ENCODE results near the gene ZNF296. TPM values are rescaled to one million over a fixed set of nuclear protein-coding genes. Genes with fewer than 3 reads are reported as not detected.

Gene ZNF296
- total and polyA plus RNA-seq, 2 donors (not counting 3 experiments of a cell fraction or from before 2014, with no cell fraction given): 0.35 to 1.8 TPM

DNA sequence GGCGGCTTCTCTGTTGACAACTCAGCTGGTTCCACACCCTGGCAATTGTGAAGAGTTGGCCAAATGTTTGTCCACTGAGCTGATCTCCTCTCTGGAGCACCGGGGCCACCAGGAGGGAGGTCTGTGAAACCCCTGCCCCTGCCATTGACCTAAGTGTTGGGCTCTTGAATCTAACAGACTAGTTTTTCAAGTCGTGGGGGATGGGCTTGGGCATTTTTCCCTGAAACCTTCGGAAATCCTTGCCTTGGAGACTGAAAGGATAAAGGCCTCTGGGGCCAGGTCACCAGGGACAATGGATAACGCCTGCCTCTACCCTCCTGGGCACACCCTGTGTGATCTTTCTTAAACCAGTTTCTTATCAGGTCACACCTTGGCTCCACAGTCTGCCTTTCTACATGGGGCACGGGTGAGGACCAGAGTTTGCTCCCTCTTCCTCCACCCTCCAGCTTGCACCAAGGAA, 3.7 kb upstream of the ZNF296 start:
- Histone ChIP-seq H3K9me1 (replicated peaks; ENCODE audit: control insufficient read depth, extremely low read depth, insufficient read depth, low read length) (no peaks in the 10 kb centered on the region), H3K9ac (replicated peaks; ENCODE audit: extremely low read depth, insufficient read depth, low read length) (peak overlapping the region; percentile 80), H3K4me3 (replicated peaks in 1 of 3; ENCODE audit: insufficient read depth in 1 of 3, low read depth in 1 of 3, low read length in 3 of 3) (peak overlapping the region; percentile 57 to 79 (median 58)), H3K9me3 (replicated peaks; ENCODE audit: control insufficient read depth, insufficient read depth, low read length) (no peaks in the 10 kb centered on the region), H3K4me2 (ENCODE audit: insufficient read depth, low read length) (peak overlapping the region; percentile 83), H2AFZ (ENCODE audit: low read depth, low read length) (no peak overlapping the region), H4K20me1 (replicated peaks; ENCODE audit: control insufficient read depth, extremely low read depth, insufficient read depth, low read length) (no peaks in the 10 kb centered on the region), H3K36me3 (ENCODE audit: control insufficient read depth in 2 of 2, extremely low read depth in 1 of 2, insufficient read depth in 2 of 2, low read length in 2 of 2) (peaks cover 0 to 4% of the 10 kb centered on the region in 2 experiments), H3K27me3 (ENCODE audit: control insufficient read depth in 2 of 2, insufficient read depth in 2 of 2, low read length in 2 of 2) (no peaks in the 10 kb centered on the region), H3K4me1 (ENCODE audit: control insufficient read depth, extremely low read depth, insufficient read depth, low read length) (peaks cover 16% of the 10 kb centered on the region), H3K79me2 (ENCODE audit: control insufficient read depth, insufficient read depth, low read length) (peaks cover 43% of the 10 kb centered on the region), H3K27ac (ENCODE audit: insufficient read depth, low read depth, low read length) (peak overlapping the region; percentile 50)
- CTCF ChIA-PET: interaction anchor here (1.8 to 2.0 kb wide), 2 partner anchors 11 to 20 kb away, joined by 10 to 16 read pairs; no protein-coding TSS in a partner anchor
- DNase-seq (ENCODE audit: low read depth, low spot score) (no peak), FAIRE-seq (peak; percentile 71)
- TF ChIP-seq FOS (IDR thresholded peaks at IDR 0.05; ENCODE audit: borderline replicate concordance, insufficient read depth, low read length) (no peak), POLR2AphosphoS5 (IDR thresholded peaks at IDR 0.05; ENCODE audit: insufficient read depth, low read depth, low read length) (no peak), MYC (IDR thresholded peaks at IDR 0.05; ENCODE audit: low read depth, low read length) (no peak)
- TF ChIP-seq, protein P1, sequence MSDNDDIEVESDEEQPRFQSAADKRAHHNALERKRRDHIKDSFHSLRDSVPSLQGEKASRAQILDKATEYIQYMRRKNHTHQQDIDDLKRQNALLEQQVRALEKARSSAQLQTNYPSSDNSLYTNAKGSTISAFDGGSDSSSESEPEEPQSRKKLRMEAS (IDR thresholded peaks at IDR 0.05; ENCODE audit: insufficient read depth, insufficient read length): no peak
- dilution Hi-C loops (cut with MboI; ENCODE audit: extremely low pct_ligation_motif_present, low sequenced_read_pairs): no loop called here
- intact Hi-C loops (cut with micrococcal nuclease): loop anchor here (1.0 to 5.0 kb wide), 2 partner anchors 11 to 43 kb away; partner anchors contain the start of gene CLASRP
- TSS peak; percentile 35 for BruUV-seq (replicated peaks)
- POLR2A ChIA-PET: no interaction called here

DNA sequence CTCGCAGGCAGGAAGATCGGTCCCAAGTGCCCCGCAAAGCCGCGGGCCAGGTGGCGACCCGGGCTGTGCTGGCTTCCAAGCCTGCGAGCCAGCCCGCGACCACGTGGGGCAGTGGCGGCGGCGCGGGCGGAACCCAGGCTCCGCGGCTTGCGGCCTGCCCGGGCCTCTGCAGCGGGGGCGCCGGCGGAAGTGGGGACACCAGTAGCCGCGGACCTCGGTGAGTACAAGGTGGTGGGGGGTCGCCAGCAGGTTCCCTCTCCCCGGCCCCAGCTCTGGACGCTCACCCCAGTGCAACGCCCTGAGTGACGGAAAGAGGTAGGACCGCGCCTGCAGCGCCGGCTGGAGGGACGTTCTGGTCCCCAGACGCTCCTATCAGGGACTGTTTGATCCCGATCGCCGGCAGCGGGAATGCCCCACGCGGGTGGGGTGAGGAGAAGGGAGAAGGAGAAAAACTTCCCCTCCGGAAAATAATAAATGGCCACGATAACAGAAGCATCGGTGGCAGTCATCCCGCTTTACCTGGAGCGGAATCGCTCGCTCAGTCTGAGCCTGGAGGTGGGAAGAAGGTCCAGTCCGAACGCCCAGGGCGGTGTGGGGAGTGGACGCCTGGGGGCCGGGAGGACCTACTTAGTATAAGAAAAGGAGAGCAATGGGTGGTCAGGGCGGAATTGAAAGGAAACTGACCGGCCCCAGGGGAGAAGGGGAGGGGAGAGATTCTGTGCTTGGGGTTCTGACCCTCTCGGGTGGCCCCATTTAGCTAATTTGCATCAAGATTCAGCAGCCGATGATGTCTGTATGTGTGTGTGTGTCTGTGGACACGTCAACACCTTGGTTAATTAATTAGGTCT, 3.0 kb upstream of the ZNF296 start, which contains the start of gene GEMIN7:
TSS of gene GEMIN7 (plus strand) at position 198 of the 848 bp plus-strand sequence. CDS start 10,855 bp downstream, outside the sequence.
- intact Hi-C loops (cut with micrococcal nuclease): loop anchor here (1.0 to 5.0 kb wide), 2 partner anchors 12 to 42 kb away; partner anchors contain the start of gene CLASRP
- FAIRE-seq: peak; percentile 74
- POLR2A ChIA-PET: no interaction called here

More for the DNA sequence above, 3.0 kb upstream of the ZNF296 start, which contains the start of gene GEMIN7:
- no peaks in the 10 kb centered on the region for H3K9me1 ChIP-seq (replicated peaks; ENCODE audit: control insufficient read depth, extremely low read depth, insufficient read depth, low read length)
- H4K20me1 ChIP-seq (replicated peaks; ENCODE audit: control insufficient read depth, extremely low read depth, insufficient read depth, low read length): no peaks in the 10 kb centered on the region
- H3K9ac ChIP-seq (replicated peaks; ENCODE audit: extremely low read depth, insufficient read depth, low read length): peak within 1 kb of the TSS; percentile 80
- dilution Hi-C loops (cut with MboI; ENCODE audit: extremely low pct_ligation_motif_present, low sequenced_read_pairs): no loop called here
- no TSS peak for BruUV-seq (replicated peaks)
- H3K9me3 ChIP-seq (replicated peaks; ENCODE audit: control insufficient read depth, insufficient read depth, low read length): no peaks in the 10 kb centered on the region
- peaks cover 41% of the 10 kb centered on the region for H3K79me2 ChIP-seq (ENCODE audit: control insufficient read depth, insufficient read depth, low read length)
- H3K27me3 ChIP-seq (ENCODE audit: control insufficient read depth in 2 of 2, insufficient read depth in 2 of 2, low read length in 2 of 2): no peaks in the 10 kb centered on the region
- peak within 1 kb of the TSS; percentile 50 for H3K27ac ChIP-seq (ENCODE audit: insufficient read depth, low read depth, low read length)
- peaks cover 16% of the 10 kb centered on the region for H3K4me1 ChIP-seq (ENCODE audit: control insufficient read depth, extremely low read depth, insufficient read depth, low read length)
- peak; percentile 75 for DNase-seq (ENCODE audit: low read depth, low spot score)
- H3K4me2 ChIP-seq (ENCODE audit: insufficient read depth, low read length): peak within 1 kb of the TSS; percentile 83
- TF ChIP-seq, protein P2, sequence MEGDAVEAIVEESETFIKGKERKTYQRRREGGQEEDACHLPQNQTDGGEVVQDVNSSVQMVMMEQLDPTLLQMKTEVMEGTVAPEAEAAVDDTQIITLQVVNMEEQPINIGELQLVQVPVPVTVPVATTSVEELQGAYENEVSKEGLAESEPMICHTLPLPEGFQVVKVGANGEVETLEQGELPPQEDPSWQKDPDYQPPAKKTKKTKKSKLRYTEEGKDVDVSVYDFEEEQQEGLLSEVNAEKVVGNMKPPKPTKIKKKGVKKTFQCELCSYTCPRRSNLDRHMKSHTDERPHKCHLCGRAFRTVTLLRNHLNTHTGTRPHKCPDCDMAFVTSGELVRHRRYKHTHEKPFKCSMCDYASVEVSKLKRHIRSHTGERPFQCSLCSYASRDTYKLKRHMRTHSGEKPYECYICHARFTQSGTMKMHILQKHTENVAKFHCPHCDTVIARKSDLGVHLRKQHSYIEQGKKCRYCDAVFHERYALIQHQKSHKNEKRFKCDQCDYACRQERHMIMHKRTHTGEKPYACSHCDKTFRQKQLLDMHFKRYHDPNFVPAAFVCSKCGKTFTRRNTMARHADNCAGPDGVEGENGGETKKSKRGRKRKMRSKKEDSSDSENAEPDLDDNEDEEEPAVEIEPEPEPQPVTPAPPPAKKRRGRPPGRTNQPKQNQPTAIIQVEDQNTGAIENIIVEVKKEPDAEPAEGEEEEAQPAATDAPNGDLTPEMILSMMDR (IDR thresholded peaks at IDR 0.05; ENCODE audit: extremely low read depth in 1 of 2, insufficient read depth in 1 of 2, low read depth in 1 of 2, low read length in 2 of 2): peak in 1 of 2 donors; percentile 6
- no peak for TF ChIP-seq GATA2 (IDR thresholded peaks at IDR 0.05; ENCODE audit: insufficient read depth, insufficient read length, low read depth, low read length)
- TF ChIP-seq MYC (IDR thresholded peaks at IDR 0.05; ENCODE audit: low read depth, low read length): peak; percentile 60
- no peak for TF ChIP-seq EZH2 (IDR thresholded peaks at IDR 0.05; ENCODE audit: borderline replicate concordance, low read depth, low read length, severe bottlenecking)
- peak; percentile 70 for TF ChIP-seq POLR2AphosphoS5 (IDR thresholded peaks at IDR 0.05; ENCODE audit: insufficient read depth, low read depth, low read length)
- no peak for TF ChIP-seq POLR2A (IDR thresholded peaks at IDR 0.05; ENCODE audit: low read depth, low read length)
- TF ChIP-seq JUN (IDR thresholded peaks at IDR 0.05; ENCODE audit: borderline replicate concordance, insufficient read depth, insufficient read length, low read depth): no peak
- TF ChIP-seq FOS (IDR thresholded peaks at IDR 0.05; ENCODE audit: borderline replicate concordance, insufficient read depth, low read length): no peak
- TF ChIP-seq, protein P1 (IDR thresholded peaks at IDR 0.05; ENCODE audit: insufficient read depth, insufficient read length): peak; percentile 89
- peak within 1 kb of the TSS; percentile 95 for H2AFZ ChIP-seq (ENCODE audit: low read depth, low read length)
- peaks cover 0 to 4% of the 10 kb centered on the region in 2 experiments for H3K36me3 ChIP-seq (ENCODE audit: control insufficient read depth in 2 of 2, extremely low read depth in 1 of 2, insufficient read depth in 2 of 2, low read length in 2 of 2)
- peak within 1 kb of the TSS; percentile 57 to 79 (median 58) for H3K4me3 ChIP-seq (replicated peaks in 1 of 3; ENCODE audit: insufficient read depth in 1 of 3, low read depth in 1 of 3, low read length in 3 of 3)
- CTCF ChIA-PET: interaction anchor here (0.7 to 2.0 kb wide), 3 partner anchors 11 to 19 kb away, joined by 3 to 16 read pairs (median 10); no protein-coding TSS in a partner anchor
